GM10847 (cell line): ENCODE data around the gene FAM200A.
A peak's percentile ranks its signal among the peaks of the same experiment; 100 is the strongest.

Experiments
- POLR2A ChIP-seq: IDR thresholded peaks from 2 replicates; pipeline ENCODE4 v1.6.1; 2011; ENCODE audit not compliant: insufficient read length; ENCODE audit errors: extremely low read depth

The FAM200A gene

GRCh38 chr7:99531354-99531765, 20.6 kb downstream of the FAM200A start:
- TF ChIP-seq POLR2A = no peak

DNA sequence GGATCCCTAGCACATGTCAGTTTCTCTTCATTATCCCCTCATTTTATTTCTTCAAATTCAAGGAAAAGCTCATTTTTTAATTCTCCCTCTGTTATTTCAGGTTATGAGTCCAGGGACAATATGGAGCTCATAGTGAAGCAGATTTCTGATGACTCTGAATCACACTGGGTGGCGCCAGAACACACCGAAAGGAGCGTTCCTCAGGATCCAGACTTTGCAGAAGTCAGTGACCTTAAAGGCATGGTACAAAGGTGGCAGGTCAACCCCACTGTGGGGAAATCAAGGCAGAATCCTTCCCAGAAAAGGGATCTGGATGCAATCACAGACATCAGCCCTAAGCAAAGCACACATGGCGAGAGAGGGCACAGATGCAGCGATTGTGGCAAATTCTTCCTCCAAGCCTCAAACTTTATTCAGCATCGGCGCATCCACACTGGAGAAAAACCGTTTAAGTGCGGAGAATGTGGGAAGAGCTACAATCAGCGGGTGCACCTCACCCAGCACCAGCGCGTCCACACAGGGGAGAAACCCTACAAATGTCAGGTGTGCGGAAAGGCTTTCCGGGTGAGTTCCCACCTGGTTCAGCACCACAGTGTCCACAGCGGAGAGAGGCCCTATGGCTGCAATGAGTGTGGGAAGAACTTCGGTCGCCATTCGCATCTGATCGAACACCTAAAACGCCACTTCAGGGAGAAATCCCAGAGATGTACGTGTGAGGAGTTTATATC, 26.0 kb downstream of the FAM200A start:
- TF ChIP-seq POLR2A = no peak

GRCh38 chr7:99521399-99521798, 30.5 kb downstream of the FAM200A start:
- TF ChIP-seq POLR2A = no peak

GRCh38 chr7:99514050-99514449, 37.9 kb downstream of the FAM200A start:
- TF ChIP-seq POLR2A = no peak

- no peak for TF ChIP-seq POLR2A
Measured at GRCh38 chr7:99505324-99505662, 46.6 kb downstream of the FAM200A start.

DNA sequence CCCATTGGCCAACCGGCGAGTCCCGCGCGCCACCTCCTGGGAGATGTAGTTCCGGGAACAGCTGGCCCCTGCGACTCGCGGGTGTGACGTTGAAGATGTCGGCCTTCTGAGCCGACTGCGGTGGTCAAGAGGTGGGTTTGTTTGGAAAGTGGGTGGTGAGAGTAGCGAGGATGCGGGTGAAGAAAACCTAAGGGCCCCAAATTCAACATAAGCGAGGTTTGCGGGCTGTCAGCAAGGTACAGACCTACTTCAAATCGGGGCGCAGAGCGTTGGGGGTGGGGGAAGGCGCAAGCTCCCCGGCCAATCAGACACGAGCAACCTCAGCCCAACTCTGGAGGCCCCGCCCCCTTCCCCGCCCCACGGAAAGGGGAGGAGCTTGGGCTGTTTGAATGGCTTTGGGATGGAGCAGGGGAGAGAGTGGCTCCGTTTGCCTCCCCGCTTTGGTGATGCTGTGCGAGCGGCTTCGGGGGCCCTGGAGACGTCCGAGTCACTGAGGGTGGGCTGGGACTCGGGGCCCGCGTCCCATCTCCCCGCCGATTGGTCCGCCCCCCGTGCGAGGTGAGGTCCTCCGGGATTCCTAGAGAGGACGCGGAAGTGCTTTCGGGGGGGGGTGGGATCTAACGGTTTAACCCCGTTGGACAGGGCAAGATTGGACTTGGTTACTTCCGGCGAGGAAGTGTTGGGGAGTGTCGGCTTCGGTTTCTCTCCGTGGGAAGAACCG, 47.2 kb downstream of the FAM200A start, which contains the start of gene ZKSCAN5:
TSS of gene ZKSCAN5 (plus strand) at position 60 of the 721 bp plus-strand sequence. CDS start 1,383 bp downstream, outside the sequence.
- peak; percentile 72 for TF ChIP-seq POLR2A

DNA sequence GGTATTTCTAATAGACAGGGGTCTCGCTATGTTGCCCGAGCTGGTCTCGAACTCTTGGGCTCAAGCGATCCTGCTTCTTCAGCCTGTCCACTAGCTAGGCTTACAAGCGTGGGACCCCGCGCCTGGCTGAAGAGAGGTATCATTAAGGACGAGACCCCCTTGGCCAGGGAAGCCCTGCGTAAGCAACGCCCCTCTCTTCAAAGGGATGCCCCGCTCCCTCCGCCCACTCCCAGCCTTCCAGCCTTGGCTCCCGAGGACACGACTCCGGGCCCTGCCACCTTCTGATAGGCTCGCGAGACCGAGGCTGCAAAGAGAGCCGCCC, 47.7 kb downstream of the FAM200A start:
- TF ChIP-seq POLR2A = no peak

GRCh38 chr7:99500637-99501009, 51.3 kb downstream of the FAM200A start:
- no peak for TF ChIP-seq POLR2A

DNA sequence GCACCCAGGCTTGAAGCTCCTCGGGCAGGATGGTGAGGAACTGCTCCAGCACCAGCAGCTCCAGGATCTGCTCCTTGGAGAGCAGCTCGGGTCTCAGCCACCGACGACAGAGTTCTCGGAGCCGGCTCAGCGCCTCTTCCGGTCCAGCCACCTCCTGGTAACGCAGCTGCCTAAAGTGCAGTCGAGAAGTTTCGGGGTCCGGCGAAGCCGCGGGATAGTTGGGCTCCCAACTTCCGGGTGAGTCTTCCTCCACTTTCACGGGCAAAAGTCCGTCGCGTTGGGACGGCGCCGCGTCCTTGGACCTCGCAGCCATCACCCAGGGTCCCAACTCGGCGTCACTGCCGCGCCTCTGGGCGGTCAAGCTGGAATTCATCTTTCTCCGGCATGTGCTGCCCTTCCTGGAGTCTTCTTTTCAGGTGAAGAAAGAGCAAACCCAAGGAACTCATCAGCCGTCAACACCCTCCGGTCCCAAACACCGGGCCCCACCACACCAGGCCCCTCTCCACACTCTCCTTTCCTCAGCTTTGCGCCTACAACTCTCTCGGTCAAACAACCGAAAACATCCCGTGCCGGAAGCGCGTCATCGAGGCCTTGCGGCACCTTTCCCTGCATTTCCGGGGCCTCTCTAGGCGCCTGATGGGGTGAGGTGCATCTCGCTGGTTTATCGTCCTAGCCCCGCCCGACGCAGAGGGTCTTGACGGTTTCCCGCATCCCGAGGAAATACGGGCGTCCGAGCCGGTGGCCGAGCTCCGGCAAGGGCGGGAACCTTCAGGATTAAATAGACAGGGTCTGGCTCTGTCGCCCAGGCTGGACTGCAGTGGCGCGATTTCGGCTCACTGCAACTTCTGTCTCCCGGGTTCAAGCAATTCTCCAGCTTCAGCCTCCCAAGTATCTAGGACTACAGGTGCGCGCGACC, 51.9 kb downstream of the FAM200A start, which contains the start of gene ZNF394:
TSS of gene ZNF394 (minus strand) at position 561 of the 916 bp plus-strand sequence. CDS start at position 373, 188 bp downstream.
- peak; percentile 67 for TF ChIP-seq POLR2A

DNA sequence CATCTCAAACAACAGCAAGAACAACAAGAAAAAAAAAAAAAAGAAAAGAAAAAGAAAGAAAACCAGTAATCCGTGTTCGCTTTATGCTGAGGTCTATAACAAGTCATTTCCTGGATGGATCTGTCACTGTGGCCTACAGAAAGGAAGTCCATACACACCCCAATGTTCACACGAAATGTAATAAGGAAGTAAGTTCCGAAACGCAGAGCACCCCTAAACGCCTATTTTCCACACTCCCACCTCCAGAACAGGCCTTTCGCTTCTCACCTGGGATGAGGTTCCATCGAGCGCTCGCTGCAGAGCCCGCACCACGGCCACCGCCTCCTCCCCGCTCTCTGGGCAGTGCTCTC, 52.6 kb downstream of the FAM200A start:
- TF ChIP-seq POLR2A = no peak

DNA sequence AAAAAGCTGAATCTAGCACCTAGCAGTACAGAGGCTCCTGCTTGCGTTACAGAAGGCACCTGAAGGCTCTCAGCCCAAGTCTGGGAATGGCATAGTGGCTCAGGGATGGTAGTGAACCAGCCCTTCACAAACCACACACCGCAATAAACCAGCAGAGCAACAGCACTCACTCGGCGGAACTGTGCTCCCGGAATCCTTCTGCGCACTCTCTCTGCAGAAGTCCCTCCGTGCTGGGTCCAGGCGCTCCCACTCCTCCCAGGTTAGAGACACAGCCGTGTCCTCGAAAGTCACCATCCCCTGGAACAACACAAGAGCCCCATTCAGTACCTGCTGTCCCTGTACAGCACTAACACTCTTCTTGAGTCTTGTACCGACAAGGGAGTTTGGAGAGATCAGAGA, 53.4 kb downstream of the FAM200A start:
- no peak for TF ChIP-seq POLR2A

DNA sequence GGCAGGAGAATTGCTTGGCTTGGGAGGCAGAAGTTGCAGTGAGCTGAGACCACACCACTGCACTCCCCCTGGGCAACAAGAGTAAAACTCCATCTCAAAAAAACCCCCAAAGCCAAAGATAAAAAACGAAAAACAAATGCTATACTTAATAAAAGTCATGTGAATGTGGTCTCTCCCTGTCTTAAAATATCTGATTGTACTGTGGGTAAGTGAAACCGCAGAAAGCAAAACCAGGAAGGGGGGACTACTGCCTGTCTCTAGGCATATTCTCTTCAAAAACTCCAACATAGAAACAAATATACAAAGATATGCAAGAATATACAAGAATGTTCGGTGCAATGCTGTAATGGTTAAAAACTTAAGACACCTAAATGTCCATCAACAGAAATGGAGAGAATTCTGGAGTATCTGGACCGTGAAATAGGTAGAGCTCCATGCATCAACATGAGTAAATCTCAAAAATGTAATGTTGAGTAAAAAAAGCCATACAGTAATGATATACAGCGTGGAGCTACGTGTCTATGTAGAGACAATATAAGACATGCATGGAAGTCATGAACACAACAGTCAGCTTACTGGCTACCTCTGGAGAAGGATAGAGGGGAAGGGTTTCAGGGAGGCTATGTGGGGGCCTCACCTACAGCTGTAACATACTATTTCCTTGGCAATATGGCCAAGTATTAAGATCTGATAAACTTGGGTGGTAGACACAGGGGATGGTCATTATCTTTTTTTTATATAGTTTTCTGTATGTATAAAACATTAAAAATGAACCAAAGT, 54.0 kb downstream of the FAM200A start:
- TF ChIP-seq POLR2A = no peak
